ENCODE measurements around the gene MZB1. TPM values are rescaled to one million over a fixed set of nuclear protein-coding genes. Genes with fewer than 3 reads are reported as not detected.

The MZB1 gene
- total and polyA plus RNA-seq, 2 of the 8 experiments (the other 6 are each of a cell fraction or from before 2014, with no cell fraction given), result 0.39 to 0.47 TPM

- Histone ChIP-seq H3K27ac (ENCODE audit: low read depth, low read length) (peak overlapping the region; percentile 94; the same call in 1 of the 2 replicates), H2BK5ac (ENCODE audit: low read depth, low read length) (peak overlapping the region; percentile 99), H3K9me3 (ENCODE audit: insufficient read depth in 2 of 2, low read depth in 1 of 2, low read length in 1 of 2) (no peaks in the 10 kb centered on the region), H2BK20ac (ENCODE audit: low read length) (no peak overlapping the region), H3K79me2 (ENCODE audit: control insufficient read depth in 1 of 2, insufficient read depth in 2 of 2, low read length in 2 of 2) (no peaks in the 10 kb centered on the region; a peak in 2 of 4 replicates), H2BK120ac (replicated peaks; ENCODE audit: low read depth, low read length) (no peak overlapping the region), H2AK5ac (ENCODE audit: low read depth, low read length) (no peak overlapping the region), H3K23ac (ENCODE audit: insufficient read length) (no peak overlapping the region), H3K4me1 (replicated peaks in 1 of 4; ENCODE audit: control insufficient read depth in 3 of 4, insufficient read depth in 4 of 4, low read length in 3 of 4) (peaks cover 0 to 8% (median 4%) of the 10 kb centered on the region in 4 experiments; a peak in 6 of 7 replicates), H3K9ac (replicated peaks in 1 of 4; ENCODE audit: extremely low read depth in 1 of 4, low read depth in 3 of 4, low read length in 3 of 4) (peak overlapping the region in 3 of 4 experiments; percentile 92 to 97 (median 93); a peak in 6 of 7 replicates), H3K56ac (replicated peaks; ENCODE audit: insufficient read length, low read depth, low read length) (no peak overlapping the region), H3K79me1 (ENCODE audit: low read depth, low read length) (no peaks in the 10 kb centered on the region), H3K4me3 (ENCODE audit: extremely low read depth in 1 of 4, insufficient read depth in 2 of 4, low read depth in 3 of 4, low read length in 4 of 4) (peak overlapping the region; percentile 72 to 84 (median 80)), H2AFZ (ENCODE audit: low read length) (peak overlapping the region; percentile 37; the same call in 1 of the 2 replicates), H2BK15ac (ENCODE audit: low read length) (no peak overlapping the region), H3K23me2 (ENCODE audit: low read depth, low read length) (peaks cover 4% of the 10 kb centered on the region; the same call in 1 of the 2 replicates), H3K4me2 (ENCODE audit: insufficient read depth in 1 of 2, low read depth in 2 of 2, low read length in 2 of 2) (peak overlapping the region; percentile 74 to 96), H2BK12ac (ENCODE audit: low read depth, low read length) (no peak overlapping the region; the same call in 1 of the 2 replicates), H4K91ac (replicated peaks; ENCODE audit: insufficient read length, low read length) (no peak overlapping the region), H3K27me3 (replicated peaks in 1 of 4; ENCODE audit: control insufficient read depth in 3 of 4, extremely low read depth in 1 of 4, insufficient read depth in 3 of 4, low read length in 3 of 4) (0 out of 7 replicates have a peak, but pooled peaks cover 0 to 4% (median 0%) of the 10 kb centered on the region in 4 experiments), H4K20me1 (replicated peaks in 1 of 2; ENCODE audit: control insufficient read depth in 1 of 2, insufficient read depth in 2 of 2, low read length in 2 of 2) (peaks cover 0 to 1% of the 10 kb centered on the region in 2 experiments), H3K18ac (ENCODE audit: extremely low read depth, low read length) (no peak overlapping the region), H3K14ac (ENCODE audit: insufficient read length) (no peak overlapping the region), H4K8ac (ENCODE audit: extremely low read depth, insufficient read depth, low read length) (no peak overlapping the region), H4K5ac (ENCODE audit: insufficient read length, low read depth, low read length) (no peak overlapping the region), H3K4ac (replicated peaks; ENCODE audit: insufficient read length, low read depth, low read length) (no peak overlapping the region), H3K36me3 (ENCODE audit: control insufficient read depth in 2 of 4, insufficient read depth in 4 of 4, low read length in 3 of 4) (peaks cover 0 to 6% (median 3%) of the 10 kb centered on the region in 4 experiments; a peak in 2 of 8 replicates)
- WGBS, 2 experiments (ENCODE audit: extremely low coverage in 1 of 2, insufficient coverage in 1 of 2, insufficient read length in 1 of 2, insufficient replicate concordance in 2 of 2, low coverage in 1 of 2, low lambda C conversion rate in 2 of 2, missing lambda C conversion rate in 1 of 2), result 46% methylated on average over 7 of the region's 7 CpGs; no CpG with 5 or more reads in 1 of the 2 experiments
- FAIRE-seq, result no peak
- POLR2A ChIA-PET (ENCODE audit: partially characterized antibody), result interaction anchor here (0.6 to 2.8 kb wide), 13 partner anchors 10 to 761 kb away, joined by 3 to 16 read pairs (median 4); partner anchors contain the start of genes DNAJC18 and MATR3
- DNase-seq (ENCODE audit: low read depth in 1 of 2, low spot score in 2 of 2), result no peak
- CTCF ChIA-PET (ENCODE audit: partially characterized antibody), result interaction anchor here (1.2 to 2.7 kb wide), 10 partner anchors 8 to 100 kb away, joined by 3 to 16 read pairs (median 6); partner anchors contain the start of gene SMIM33
- TF ChIP-seq CHD2 (IDR thresholded peaks at IDR 0.05; ENCODE audit: low read length) (no peak), SIN3A (conservative IDR thresholded peaks at IDR 0.05 in 1 of 2, IDR thresholded peaks at IDR 0.05 in 1 of 2; ENCODE audit: low read depth in 1 of 2, low read length in 2 of 2) (no peak), HDAC2 (IDR thresholded peaks at IDR 0.05; ENCODE audit: borderline replicate concordance in 1 of 2, low read depth in 2 of 2, low read length in 2 of 2) (no peak), GTF2F1 (IDR thresholded peaks at IDR 0.05; ENCODE audit: borderline replicate concordance, low read depth, low read length) (no peak), CTBP2 (IDR thresholded peaks at IDR 0.05; ENCODE audit: borderline replicate concordance, insufficient read depth, insufficient read length, low read length) (no peak), EGR1 (IDR thresholded peaks at IDR 0.05; ENCODE audit: borderline replicate concordance, low read depth, low read length) (no peak), BCL11A (IDR thresholded peaks at IDR 0.05; ENCODE audit: low read depth in 2 of 2, low read length in 2 of 2) (no peak), TEAD4 (IDR thresholded peaks at IDR 0.05; ENCODE audit: low read depth, low read length) (no peak)
- TF ChIP-seq, protein P1, sequence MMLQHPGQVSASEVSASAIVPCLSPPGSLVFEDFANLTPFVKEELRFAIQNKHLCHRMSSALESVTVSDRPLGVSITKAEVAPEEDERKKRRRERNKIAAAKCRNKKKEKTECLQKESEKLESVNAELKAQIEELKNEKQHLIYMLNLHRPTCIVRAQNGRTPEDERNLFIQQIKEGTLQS (IDR thresholded peaks at IDR 0.05; ENCODE audit: insufficient read depth, low read depth, low read length), result no peak
- TF ChIP-seq, protein P2, sequence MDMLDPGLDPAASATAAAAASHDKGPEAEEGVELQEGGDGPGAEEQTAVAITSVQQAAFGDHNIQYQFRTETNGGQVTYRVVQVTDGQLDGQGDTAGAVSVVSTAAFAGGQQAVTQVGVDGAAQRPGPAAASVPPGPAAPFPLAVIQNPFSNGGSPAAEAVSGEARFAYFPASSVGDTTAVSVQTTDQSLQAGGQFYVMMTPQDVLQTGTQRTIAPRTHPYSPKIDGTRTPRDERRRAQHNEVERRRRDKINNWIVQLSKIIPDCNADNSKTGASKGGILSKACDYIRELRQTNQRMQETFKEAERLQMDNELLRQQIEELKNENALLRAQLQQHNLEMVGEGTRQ (IDR thresholded peaks at IDR 0.05; ENCODE audit: low read length), result no peak
These were observed 13.7 kb upstream of the MZB1 start for GRCh38 chr5:139403418-139403786.
